H9 (cell line): ENCODE results near the gene ARHGAP12. TPM values are rescaled to one million over a fixed set of nuclear protein-coding genes. Genes with fewer than 3 reads are reported as not detected.

Experiments used
- DNase-seq: peaks from one replicate; pipeline ENCODE4 v3.0.0-alpha.2; 2017
- H2AFZ ChIP-seq: one replicate; pipeline ENCODE4 v1.6.1; 2013; ENCODE audit warnings: mild to moderate bottlenecking, low read length, control low read depth, moderate library complexity
- H2AK5ac ChIP-seq: 2 replicates; pipeline ENCODE4 v1.6.1; 2013; ENCODE audit warnings: low read length, control low read depth, mixed read lengths; ENCODE audit not compliant: insufficient read length
- H2BK120ac ChIP-seq: one replicate; pipeline ENCODE4 v1.6.1; 2013; ENCODE audit warnings: low read depth, mild to moderate bottlenecking, low read length, control low read depth, inconsistent platforms; ENCODE audit not compliant: poor library complexity, severe bottlenecking
- H2BK12ac ChIP-seq: 2 replicates; pipeline ENCODE4 v1.6.1; 2013; ENCODE audit warnings: low read length, control low read depth, mixed read lengths, low read depth; ENCODE audit not compliant: insufficient read length
- H2BK15ac ChIP-seq: 2 replicates; pipeline ENCODE4 v1.6.1; 2013; ENCODE audit warnings: low read depth, low read length, control low read depth
- H2BK20ac ChIP-seq: one replicate; pipeline ENCODE4 v1.6.1; 2013; ENCODE audit warnings: low read depth, mild to moderate bottlenecking, low read length, control low read depth, inconsistent platforms; ENCODE audit not compliant: poor library complexity, severe bottlenecking
- H2BK5ac ChIP-seq: 2 replicates; pipeline ENCODE4 v1.6.1; 2013; ENCODE audit warnings: low read length, control low read depth, mixed read lengths; ENCODE audit not compliant: insufficient read length
- H3K14ac ChIP-seq: 2 replicates; pipeline ENCODE4 v1.6.1; 2013; ENCODE audit warnings: low read length, control low read depth; ENCODE audit not compliant: insufficient read depth
- H3K18ac ChIP-seq: 2 replicates; pipeline ENCODE4 v1.6.1; 2013; ENCODE audit warnings: low read depth, mild to moderate bottlenecking, mixed read lengths, low read length, control low read depth; ENCODE audit not compliant: insufficient read length
- H3K23ac ChIP-seq: 2 replicates; pipeline ENCODE4 v1.6.1; 2013; ENCODE audit warnings: low read length, control low read depth, mixed read lengths, low read depth; ENCODE audit not compliant: insufficient read length
- H3K23me2 ChIP-seq: 2 replicates; pipeline ENCODE4 v1.6.1; 2013; ENCODE audit warnings: low read depth, mild to moderate bottlenecking, mixed read lengths, low read length, control low read depth; ENCODE audit not compliant: insufficient read length, poor library complexity, severe bottlenecking
- H3K27ac ChIP-seq: 2 replicates; pipeline ENCODE4 v1.5.1; 2013; ENCODE audit warnings: low read length, control low read depth, mixed read lengths, low read depth; ENCODE audit not compliant: insufficient read length
- H3K27me3 ChIP-seq: 2 replicates; pipeline ENCODE4 v1.6.1; 2013; ENCODE audit warnings: low read length, control low read depth, inconsistent platforms; ENCODE audit not compliant: insufficient read depth
- H3K4ac ChIP-seq: 2 replicates; pipeline ENCODE4 v1.6.1; 2013; ENCODE audit warnings: low read depth, mild to moderate bottlenecking, control low read depth, inconsistent platforms, low read length, moderate library complexity
- H3K4me1 ChIP-seq: 2 replicates; pipeline ENCODE4 v1.6.1; 2013; ENCODE audit warnings: low read length, control low read depth, inconsistent platforms; ENCODE audit not compliant: insufficient read depth
- H3K4me2 ChIP-seq: 2 replicates; pipeline ENCODE4 v1.6.1; 2013; ENCODE audit warnings: low read length, control low read depth, mixed read lengths; ENCODE audit not compliant: insufficient read length, insufficient read depth
- H3K56ac ChIP-seq: 2 replicates; pipeline ENCODE4 v1.6.1; 2013; ENCODE audit warnings: low read depth, mild to moderate bottlenecking, mixed read lengths, low read length, control low read depth; ENCODE audit not compliant: insufficient read length
- H3K79me1 ChIP-seq: 2 replicates; pipeline ENCODE4 v1.6.1; 2013; ENCODE audit warnings: low read depth, mild to moderate bottlenecking, moderate library complexity, low read length, control low read depth, inconsistent platforms; ENCODE audit not compliant: insufficient read depth, poor library complexity, severe bottlenecking
- H3K79me2 ChIP-seq: 2 replicates; pipeline ENCODE4 v1.6.1; 2013; ENCODE audit warnings: low read length, control low read depth, inconsistent platforms; ENCODE audit not compliant: insufficient read depth
- H3K9ac ChIP-seq: 2 replicates; pipeline ENCODE4 v1.6.1; 2013; ENCODE audit warnings: low read length, control low read depth, mixed read lengths; ENCODE audit not compliant: insufficient read length; ENCODE audit errors: extremely low read depth
- H3K9me3 ChIP-seq: one replicate; pipeline ENCODE4 v1.6.1; 2013; ENCODE audit warnings: low read depth, low read length, inconsistent platforms; ENCODE audit not compliant: control insufficient read depth
- H3T11ph ChIP-seq: one replicate; pipeline ENCODE4 v1.6.1; 2013; ENCODE audit warnings: mild to moderate bottlenecking, low read length, control low read depth, inconsistent platforms
- H4K20me1 ChIP-seq: one replicate; pipeline ENCODE4 v1.6.1; 2013; ENCODE audit not compliant: control insufficient read depth, insufficient read length, insufficient read depth
- H4K5ac ChIP-seq: 2 replicates; pipeline ENCODE4 v1.6.1; 2013; ENCODE audit warnings: low read depth, mild to moderate bottlenecking, mixed read lengths, low read length, control low read depth; ENCODE audit not compliant: insufficient read length
- H4K8ac ChIP-seq: replicated peaks from 2 replicates; pipeline ENCODE4 v1.6.1; 2013; ENCODE audit warnings: low read length, control low read depth, mixed read lengths, low read depth; ENCODE audit not compliant: insufficient read length
- H4K91ac ChIP-seq: 2 replicates; pipeline ENCODE4 v1.6.1; 2013; ENCODE audit warnings: low read depth, mild to moderate bottlenecking, moderate library complexity, mixed read lengths, low read length, control low read depth; ENCODE audit not compliant: insufficient read length
- H3K27ac Mint-ChIP-seq, 3 experiments: 2 replicates in 2 of 3; 3 replicates in 1 of 3; pipeline ENCODE4 v1.8.0; 2020 to 2021; ENCODE audit warnings: mixed read lengths in 3 of 3, mild to moderate bottlenecking in 1 of 3, moderate library complexity in 1 of 3
- H3K27me3 Mint-ChIP-seq: 2 replicates; pipeline ENCODE4 v1.8.0; 2021; ENCODE audit warnings: low read depth, mild to moderate bottlenecking, moderate library complexity, mixed read lengths
- H3K36me3 Mint-ChIP-seq, 3 experiments: 2 replicates in 2 of 3; 3 replicates in 1 of 3; pipeline ENCODE4 v1.8.0; 2020 to 2021; ENCODE audit warnings: low read depth in 3 of 3, mixed read lengths in 3 of 3; ENCODE audit not compliant: insufficient read depth in 1 of 3
- H3K4me1 Mint-ChIP-seq, 2 experiments: 2 replicates each; pipeline ENCODE4 v1.8.0; 2020; ENCODE audit warnings: mixed read lengths in 2 of 2
- H3K4me3 Mint-ChIP-seq, 2 experiments: 2 replicates in 1 of 2; 3 replicates in 1 of 2; pipeline ENCODE4 v1.8.0; 2020 to 2021; ENCODE audit warnings: mild to moderate bottlenecking in 2 of 2, mixed read lengths in 2 of 2, moderate library complexity in 1 of 2
- H3K9me3 Mint-ChIP-seq, 2 experiments: 2 replicates in 1 of 2; 3 replicates in 1 of 2; pipeline ENCODE4 v1.8.0; 2020; ENCODE audit warnings: mild to moderate bottlenecking in 2 of 2, mixed read lengths in 2 of 2, moderate library complexity in 1 of 2
- WGBS: extraction: QIAGEN DNeasy Blood & Tissue Kit; methylation state at CpG from one replicate; pipeline ENCODE4 v1.1.7; 2013; ENCODE audit warnings: missing lambda C conversion rate, low lambda C conversion rate, mixed read lengths; ENCODE audit not compliant: insufficient read length; ENCODE audit errors: extremely low coverage; 5-methylcytosine and 5-hydroxymethylcytosine counted together
- total RNA-seq: library from RNA; stranded (reverse); gene quantifications from 2 replicates; pipeline ENCODE4 v1.2.1, GENCODE V29; 2021
- TF ChIP-seq, protein P1 (sequence below): fragments of 200-600 bp; sonication (generic); conservative IDR thresholded peaks from 3 replicates; pipeline ENCODE4 v1.8.0; 2021; ENCODE audit warnings: antibody characterized with exemption, mild to moderate bottlenecking

The ARHGAP12 gene
- total RNA-seq, 1 experiment from 2014 or later = 34.3 TPM

- Mint-ChIP-seq H3K27me3 (no peaks in the 10 kb centered on the region), H3K4me1 (no peaks in the 10 kb centered on the region), H3K36me3 (peaks cover 11 to 28% (median 20%) of the 10 kb centered on the region in 3 experiments), H3K9me3 (peaks cover 21 to 28% of the 10 kb centered on the region in 2 experiments), H3K4me3 (no peak overlapping the region), H3K27ac (0 out of 7 replicates have a peak overlapping the region, but pooled peaks of 1 of the 3 experiments have one; percentile 8)
- no peak overlapping the region for H3K56ac ChIP-seq
- H2BK20ac ChIP-seq = no peak overlapping the region
- H3K79me1 ChIP-seq = no peaks in the 10 kb centered on the region
- no CpG with 5 or more reads among the region's 5 CpGs for WGBS
- no peak overlapping the region for H3K4ac ChIP-seq
- no peak overlapping the region for H3K14ac ChIP-seq
- H3T11ph ChIP-seq = no peak overlapping the region
- DNase-seq = no peak
- H2AFZ ChIP-seq = no peak overlapping the region
- H4K8ac ChIP-seq = no peak overlapping the region
- H2BK120ac ChIP-seq = no peak overlapping the region
- no peak overlapping the region for H3K9ac ChIP-seq
- no peak overlapping the region for H3K23ac ChIP-seq
- H3K4me1 ChIP-seq = no peaks in the 10 kb centered on the region
- H3K27me3 ChIP-seq = no peaks in the 10 kb centered on the region
- no peak overlapping the region for H4K5ac ChIP-seq
- no peaks in the 10 kb centered on the region for H3K23me2 ChIP-seq
- H4K91ac ChIP-seq = no peak overlapping the region
- no peak overlapping the region for H2BK15ac ChIP-seq
- no peak overlapping the region for H3K27ac ChIP-seq
- H3K79me2 ChIP-seq = no peaks in the 10 kb centered on the region
- no peak overlapping the region for H3K4me2 ChIP-seq
- H4K20me1 ChIP-seq = no peaks in the 10 kb centered on the region
- H2BK5ac ChIP-seq = no peak overlapping the region
- TF ChIP-seq, protein P1, sequence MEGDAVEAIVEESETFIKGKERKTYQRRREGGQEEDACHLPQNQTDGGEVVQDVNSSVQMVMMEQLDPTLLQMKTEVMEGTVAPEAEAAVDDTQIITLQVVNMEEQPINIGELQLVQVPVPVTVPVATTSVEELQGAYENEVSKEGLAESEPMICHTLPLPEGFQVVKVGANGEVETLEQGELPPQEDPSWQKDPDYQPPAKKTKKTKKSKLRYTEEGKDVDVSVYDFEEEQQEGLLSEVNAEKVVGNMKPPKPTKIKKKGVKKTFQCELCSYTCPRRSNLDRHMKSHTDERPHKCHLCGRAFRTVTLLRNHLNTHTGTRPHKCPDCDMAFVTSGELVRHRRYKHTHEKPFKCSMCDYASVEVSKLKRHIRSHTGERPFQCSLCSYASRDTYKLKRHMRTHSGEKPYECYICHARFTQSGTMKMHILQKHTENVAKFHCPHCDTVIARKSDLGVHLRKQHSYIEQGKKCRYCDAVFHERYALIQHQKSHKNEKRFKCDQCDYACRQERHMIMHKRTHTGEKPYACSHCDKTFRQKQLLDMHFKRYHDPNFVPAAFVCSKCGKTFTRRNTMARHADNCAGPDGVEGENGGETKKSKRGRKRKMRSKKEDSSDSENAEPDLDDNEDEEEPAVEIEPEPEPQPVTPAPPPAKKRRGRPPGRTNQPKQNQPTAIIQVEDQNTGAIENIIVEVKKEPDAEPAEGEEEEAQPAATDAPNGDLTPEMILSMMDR = no peak
- no peak overlapping the region for H3K18ac ChIP-seq
- no peak overlapping the region for H2AK5ac ChIP-seq
- H2BK12ac ChIP-seq = no peak overlapping the region
- peaks cover 18% of the 10 kb centered on the region for H3K9me3 ChIP-seq
Observed at GRCh38 chr10:31956200-31956946, 27.7 kb upstream of the ARHGAP12 start.
